GM12801 (cell line): ENCODE data around the gene PLXNA4.

Experiments used
- CTCF ChIP-seq: IDR thresholded peaks from one replicate; pipeline ENCODE4 v1.5.1; 2011; ENCODE audit warnings: control low read depth; ENCODE audit not compliant: insufficient read length; ENCODE audit errors: extremely low read depth

PLXNA4 gene

GRCh38 chr7:132491391-132491945, 84.8 kb downstream of the PLXNA4 start:
- no peak for TF ChIP-seq CTCF

- no peak for TF ChIP-seq CTCF
Measured at GRCh38 chr7:132490474-132490873, 85.8 kb downstream of the PLXNA4 start.

- TF ChIP-seq CTCF, result no peak
Measured at GRCh38 chr7:132489776-132490237, 86.5 kb downstream of the PLXNA4 start.

- no peak for TF ChIP-seq CTCF
Measured at GRCh38 chr7:132488634-132489302, 87.5 kb downstream of the PLXNA4 start.

- TF ChIP-seq CTCF, result no peak
Measured at GRCh38 chr7:132486274-132486610, 90.0 kb downstream of the PLXNA4 start.

GRCh38 chr7:132485600-132486273, 90.5 kb downstream of the PLXNA4 start:
- no peak for TF ChIP-seq CTCF

GRCh38 chr7:132485136-132485535, 91.1 kb downstream of the PLXNA4 start:
- no peak for TF ChIP-seq CTCF
